GM12878 (cell line): ENCODE measurements around the gene GTPBP3. TPM values are rescaled to one million over a fixed set of nuclear protein-coding genes. Genes with fewer than 3 reads are reported as not detected.

ENCODE experiments used
- ATAC-seq: fragments of 200-7000 bp; cut with Tn5 transposase; 3 replicates; pipeline ENCODE4 v1.9.1; 2020; ENCODE audit warnings: mild to moderate bottlenecking, moderate library complexity
- BruUV-seq: library from RNA; stranded (reverse); fragments of 400-500 nt; replicated peaks from 2 replicates; lab custom pipeline; 2021; lab: Mats Ljungman, UMichigan
- CTCF ChIA-PET: fragments of 300-600 bp; sonication (Branson Sonifier 250); formaldehyde crosslinking; extraction: SDS; loops from one replicate; lab custom pipeline; 2021; ENCODE audit warnings: inconsistent platforms; lab: Yijun Ruan, JAX
- POLR2A ChIA-PET: fragments of 350-600 bp; formaldehyde crosslinking; extraction: SDS; loops from one replicate; lab custom pipeline; 2021; ENCODE audit warnings: inconsistent platforms; lab: Charles Lee
- RAD21 ChIA-PET: fragments of 300-600 bp; sonication (Branson Sonifier 250); formaldehyde crosslinking; loops from one replicate; lab custom pipeline; 2023; ENCODE audit warnings: antibody characterized with exemption; ENCODE audit not compliant: unreplicated experiment; lab: Charles Lee
- SMC1A ChIA-PET: fragments of 300-600 bp; sonication (Branson Sonifier 250); formaldehyde crosslinking; loops from one replicate; lab custom pipeline; 2023; ENCODE audit not compliant: unreplicated experiment, uncharacterized antibody; lab: Charles Lee
- DNase-seq: peaks from one replicate; pipeline ENCODE4 v3.0.0-alpha.2; 2011; ENCODE audit warnings: low read depth, low spot score
- FAIRE-seq: peaks from 3 replicates; lab custom pipeline; 2011; peaks lifted over from hg19 to GRCh38; lab: Jason Lieb, UNC
- H2AFZ ChIP-seq: 2 replicates; pipeline ENCODE4 v1.6.0; 2011; ENCODE audit warnings: low read depth, low read length, control low read depth; ENCODE audit not compliant: control insufficient read depth
- H3K27ac ChIP-seq: 2 replicates; pipeline ENCODE4 v1.5.1; 2011; ENCODE audit warnings: control low read depth; ENCODE audit not compliant: control insufficient read depth, insufficient read depth
- H3K27me3 ChIP-seq, 2 experiments: replicated peaks in 1 of 2; 2 replicates each; pipeline versions ENCODE4 v1.6.0 to v1.6.1; 2011; ENCODE audit warnings: low read length in 1 of 2; ENCODE audit not compliant: control insufficient read depth in 2 of 2, insufficient read depth in 2 of 2
- H3K36me3 ChIP-seq, 2 experiments: 2 replicates each; pipeline ENCODE4 v1.5.1; 2011; ENCODE audit warnings: low read length in 1 of 2; ENCODE audit not compliant: control insufficient read depth in 2 of 2, insufficient read depth in 2 of 2
- H3K4me1 ChIP-seq: 2 replicates; pipeline ENCODE4 v1.6.1; 2011; ENCODE audit warnings: mild to moderate bottlenecking, low read length, moderate library complexity, mixed read lengths; ENCODE audit not compliant: control insufficient read depth, insufficient read depth
- H3K4me2 ChIP-seq: 2 replicates; pipeline ENCODE4 v1.6.0; 2011; ENCODE audit warnings: control low read depth; ENCODE audit not compliant: control insufficient read depth, insufficient read depth
- H3K4me3 ChIP-seq: fragments of 200-600 bp; sonication (generic); 2 replicates; pipeline ENCODE4 v1.5.1; 2016
- H3K79me2 ChIP-seq: 2 replicates; pipeline ENCODE4 v1.6.0; 2011; ENCODE audit warnings: low read length; ENCODE audit not compliant: control insufficient read depth, insufficient read depth
- H3K9ac ChIP-seq: 2 replicates; pipeline ENCODE4 v1.8.0; 2011; ENCODE audit warnings: low read length, control low read depth, mixed read lengths; ENCODE audit not compliant: control insufficient read depth, insufficient read depth
- H3K9me3 ChIP-seq: replicated peaks from 3 replicates; pipeline ENCODE4 v1.5.1; 2011; ENCODE audit warnings: mild to moderate bottlenecking, low read length; ENCODE audit not compliant: control insufficient read depth, insufficient read depth
- H4K20me1 ChIP-seq: 2 replicates; pipeline ENCODE4 v1.6.0; 2011; ENCODE audit not compliant: control insufficient read depth, insufficient read depth
- FOXM1 ChIP-seq: IDR thresholded peaks from 2 replicates; pipeline ENCODE4 v1.6.1; 2012; ENCODE audit warnings: low read depth, mild to moderate bottlenecking, inconsistent platforms, low read length, moderate library complexity
- HDAC2 ChIP-seq: fragments of 200-600 bp; sonication (generic); IDR thresholded peaks from 2 replicates; pipeline ENCODE4 v1.6.1; 2017
- HDAC6 ChIP-seq: fragments of 200-600 bp; sonication (generic); IDR thresholded peaks from one replicate; pipeline ENCODE4 v1.8.0; 2017; ENCODE audit warnings: antibody characterized with exemption; ENCODE audit not compliant: unreplicated experiment
- MAX ChIP-seq: IDR thresholded peaks from 2 replicates; pipeline ENCODE4 v1.6.1; 2012; ENCODE audit warnings: low read depth, low read length, improper control_type of control experiment
- MXI1 ChIP-seq: fragments of 150-350 bp; IDR thresholded peaks from 2 replicates; pipeline ENCODE4 v1.6.1; 2011; ENCODE audit warnings: low read depth, mild to moderate bottlenecking, inconsistent platforms, low read length, improper control_type of control experiment
- PKNOX1 ChIP-seq: fragments of 450-650 bp; IDR thresholded peaks from 2 replicates; pipeline ENCODE4 v1.6.1; 2016; ENCODE audit warnings: mild to moderate bottlenecking
- POLR2AphosphoS2 ChIP-seq: IDR thresholded peaks from 2 replicates; pipeline ENCODE4 v1.6.1; 2011; ENCODE audit warnings: low read depth, mild to moderate bottlenecking, low read length, improper control_type of control experiment, moderate library complexity
- SREBF2 ChIP-seq: IDR thresholded peaks from 2 replicates; pipeline ENCODE4 v1.6.1; 2012; ENCODE audit warnings: mild to moderate bottlenecking, low read length
- WGBS: methylation state at CpG from one replicate; pipeline ENCODE4 v1.1.6; 2016; ENCODE audit warnings: low lambda C conversion rate; ENCODE audit not compliant: insufficient replicate concordance, insufficient coverage; ENCODE audit errors: missing lambda C conversion rate; 5-methylcytosine and 5-hydroxymethylcytosine counted together
- in situ Hi-C: fragments of 300-500 bp; cut with MboI; formaldehyde crosslinking; loops from 9 replicates; pipeline ENCODE4 v1.14.3; 2018; ENCODE audit warnings: mixed read lengths
- intact Hi-C: fragments of 100-400 bp; cut with micrococcal nuclease; formaldehyde crosslinking; loops from one replicate; pipeline ENCODE4 v1.14.2; 2022; ENCODE audit not compliant: unreplicated experiment
- polyA plus RNA-seq, 11 experiments: library from polyadenylated mRNA; depleted of rRNA in 4 of 11; unstranded in 6 of 11; stranded (reverse) in 5 of 11; fragments of >200 nt; fragmentation: Nextera tagmentation in 4 of 11; fragmentation: Illumina TruSeq in 1 of 11; extraction: Ambion mirVana in 4 of 11; extraction: Trizol in 1 of 11; gene quantifications; 1 replicate in 1 of 11; 2 replicates in 10 of 11; pipeline versions ENCODE4 v1.2.1 to v1.2.3, GENCODE V29; 2011 to 2016; ENCODE audit warnings: inconsistent platforms in 2 of 11, missing spikeins in 2 of 11, low read depth in 1 of 11
- total RNA-seq, 4 experiments: library from RNA; depleted of rRNA in 3 of 4; stranded (reverse); fragments of >200 nt in 3 of 4; fragmentation: Illumina TruSeq in 1 of 4; extraction: Trizol in 1 of 4; gene quantifications; 2 replicates each; pipeline versions ENCODE4 v1.2.1 to v1.2.3, GENCODE V29; 2013 to 2021
- TF ChIP-seq, protein P1 (sequence below): fragments of 450-650 bp; IDR thresholded peaks from 2 replicates; pipeline ENCODE4 v1.6.1; 2017; ENCODE audit warnings: borderline replicate concordance
- TF ChIP-seq, protein P2 (sequence below): fragments of 450-650 bp; IDR thresholded peaks from 2 replicates; pipeline ENCODE4 v1.6.1; 2017; ENCODE audit warnings: low read depth, mild to moderate bottlenecking, moderate library complexity
- TF ChIP-seq, protein P3 (sequence below): fragments of 450-650 bp; IDR thresholded peaks from 2 replicates; pipeline ENCODE4 v1.6.1; 2018; ENCODE audit warnings: borderline replicate concordance, mild to moderate bottlenecking; ENCODE audit not compliant: partially characterized antibody

Gene GTPBP3
- total and polyA plus RNA-seq, 10 of the 15 experiments (the other 5 are each of a cell fraction or from before 2014, with no cell fraction given), result 2.9 to 46.8 (median 15.4) TPM

DNA sequence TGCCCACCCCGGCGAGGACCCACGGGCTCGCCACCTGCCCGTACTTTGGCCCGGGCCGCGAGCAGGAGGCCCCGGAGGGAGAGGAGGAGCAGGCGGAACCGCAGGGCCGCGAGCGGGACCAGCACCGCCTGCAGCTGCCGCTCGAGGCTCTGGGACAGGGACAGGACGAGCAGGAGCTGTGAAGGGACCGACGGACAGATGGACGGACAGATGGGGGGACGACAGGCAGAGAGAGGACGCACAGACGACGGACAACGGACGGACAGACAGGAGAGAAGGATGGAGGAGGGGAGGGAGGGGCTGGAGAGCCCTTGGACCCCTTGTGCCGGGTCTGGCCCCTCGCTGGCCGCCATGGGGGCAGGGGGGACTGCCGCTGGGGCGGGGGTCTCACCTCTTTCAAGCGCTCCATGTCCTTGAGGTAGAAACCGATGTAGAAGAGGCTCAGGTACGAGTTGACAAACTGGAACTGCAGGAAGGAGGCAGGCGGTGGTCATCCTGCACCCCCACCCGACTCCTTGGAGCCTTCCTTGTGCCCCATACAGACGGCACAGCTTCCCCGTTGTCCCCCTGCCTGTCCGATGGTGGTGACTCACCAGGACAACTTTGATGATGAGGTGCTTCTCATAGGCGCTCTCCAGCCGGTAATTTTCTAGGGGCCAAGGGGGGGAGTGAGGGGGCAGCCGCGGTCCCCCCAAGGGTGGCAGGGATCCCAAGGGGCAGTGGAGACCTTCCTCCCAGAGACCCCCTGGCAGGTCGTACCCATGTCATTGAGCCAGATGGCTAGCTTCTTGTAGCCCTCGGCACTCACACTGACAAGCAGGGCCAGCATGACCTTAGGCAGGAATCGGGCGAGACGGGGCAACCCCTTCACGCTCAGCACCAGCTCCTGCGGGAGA, 7.7 kb upstream of the GTPBP3 start (continued):
- TF ChIP-seq, protein P1, sequence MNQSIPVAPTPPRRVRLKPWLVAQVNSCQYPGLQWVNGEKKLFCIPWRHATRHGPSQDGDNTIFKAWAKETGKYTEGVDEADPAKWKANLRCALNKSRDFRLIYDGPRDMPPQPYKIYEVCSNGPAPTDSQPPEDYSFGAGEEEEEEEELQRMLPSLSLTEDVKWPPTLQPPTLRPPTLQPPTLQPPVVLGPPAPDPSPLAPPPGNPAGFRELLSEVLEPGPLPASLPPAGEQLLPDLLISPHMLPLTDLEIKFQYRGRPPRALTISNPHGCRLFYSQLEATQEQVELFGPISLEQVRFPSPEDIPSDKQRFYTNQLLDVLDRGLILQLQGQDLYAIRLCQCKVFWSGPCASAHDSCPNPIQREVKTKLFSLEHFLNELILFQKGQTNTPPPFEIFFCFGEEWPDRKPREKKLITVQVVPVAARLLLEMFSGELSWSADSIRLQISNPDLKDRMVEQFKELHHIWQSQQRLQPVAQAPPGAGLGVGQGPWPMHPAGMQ, result no peak
- TF ChIP-seq PKNOX1 (no peak), MAX (no peak)
- TF ChIP-seq, all 136 proteins: peak for 0

DNA sequence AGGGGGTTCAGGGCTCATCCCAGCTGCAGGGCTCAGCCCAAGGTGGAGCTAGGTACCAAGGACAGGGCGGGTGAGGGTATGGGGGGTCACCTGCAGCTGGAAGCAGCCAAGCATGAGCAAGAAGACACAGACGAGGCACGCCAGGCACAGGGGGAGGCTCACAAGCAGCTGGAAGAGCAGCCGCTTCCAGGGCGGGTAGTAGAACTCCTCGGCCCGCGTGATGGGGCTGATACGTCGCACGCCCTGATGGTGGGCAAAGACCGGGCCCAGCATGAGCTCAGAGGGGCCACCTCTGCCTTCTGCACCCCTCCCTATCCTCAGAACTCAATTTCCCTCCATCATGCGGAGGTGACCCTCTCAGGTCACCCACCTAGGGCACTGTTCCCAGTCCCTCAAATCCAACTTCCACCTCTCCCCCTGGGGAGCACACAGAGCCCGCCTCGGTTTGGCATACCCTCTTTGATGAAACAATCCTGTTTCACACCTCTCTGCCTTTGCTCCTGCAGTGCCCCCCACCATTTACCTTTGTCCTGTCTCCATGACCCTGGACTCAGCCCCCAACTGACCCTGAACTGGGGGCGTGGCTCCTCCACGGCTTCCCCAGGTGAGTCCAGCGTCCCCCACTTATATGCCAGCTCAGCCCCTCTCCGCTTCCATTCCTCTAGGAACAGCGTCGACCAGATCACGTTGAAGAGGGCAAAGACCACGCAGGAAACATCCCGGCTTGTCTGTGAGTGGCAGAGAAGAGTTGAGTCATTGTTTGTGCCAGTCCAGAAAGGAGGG, 6.9 kb upstream of the GTPBP3 start:
- Histone ChIP-seq H3K4me2 (no peak overlapping the region), H3K36me3 (no peaks in the 10 kb centered on the region), H3K4me3 (no peak overlapping the region), H3K79me2 (no peaks in the 10 kb centered on the region), H3K9ac (no peak overlapping the region), H3K9me3 (no peaks in the 10 kb centered on the region; the same call in 2 of the 3 replicates), H2AFZ (no peak overlapping the region), H3K4me1 (peaks cover 10% of the 10 kb centered on the region), H4K20me1 (no peaks in the 10 kb centered on the region), H3K27me3 (no peaks in the 10 kb centered on the region; a peak in 2 of 4 replicates), H3K27ac (no peak overlapping the region)
- RAD21 ChIA-PET, result no interaction called here
- FAIRE-seq, result no peak
- ATAC-seq, result no peak
- POLR2A ChIA-PET, result interaction anchor here (1.2 kb wide), 1 partner anchor 21 kb away, joined by 3 read pairs; the partner anchor contains the start of gene DDA1
- WGBS, result 63% methylated on average over 24 of the region's 24 CpGs
- CTCF ChIA-PET, result interaction anchor here (2.8 kb wide), 1 partner anchor 56 kb away, joined by 9 read pairs; no protein-coding TSS in a partner anchor
- SMC1A ChIA-PET, result interaction anchor here (0.6 kb wide), 1 partner anchor 164 kb away, joined by 5 read pairs; no protein-coding TSS in a partner anchor
- in situ Hi-C loops, result no loop called here
- no peak for DNase-seq
- intact Hi-C loops, result no loop called here
- BruUV-seq, result no TSS peak
- TF ChIP-seq, protein P2, sequence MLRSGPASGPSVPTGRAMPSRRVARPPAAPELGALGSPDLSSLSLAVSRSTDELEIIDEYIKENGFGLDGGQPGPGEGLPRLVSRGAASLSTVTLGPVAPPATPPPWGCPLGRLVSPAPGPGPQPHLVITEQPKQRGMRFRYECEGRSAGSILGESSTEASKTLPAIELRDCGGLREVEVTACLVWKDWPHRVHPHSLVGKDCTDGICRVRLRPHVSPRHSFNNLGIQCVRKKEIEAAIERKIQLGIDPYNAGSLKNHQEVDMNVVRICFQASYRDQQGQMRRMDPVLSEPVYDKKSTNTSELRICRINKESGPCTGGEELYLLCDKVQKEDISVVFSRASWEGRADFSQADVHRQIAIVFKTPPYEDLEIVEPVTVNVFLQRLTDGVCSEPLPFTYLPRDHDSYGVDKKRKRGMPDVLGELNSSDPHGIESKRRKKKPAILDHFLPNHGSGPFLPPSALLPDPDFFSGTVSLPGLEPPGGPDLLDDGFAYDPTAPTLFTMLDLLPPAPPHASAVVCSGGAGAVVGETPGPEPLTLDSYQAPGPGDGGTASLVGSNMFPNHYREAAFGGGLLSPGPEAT, result no peak
- TF ChIP-seq POLR2AphosphoS2 (no peak), SREBF2 (no peak), FOXM1 (no peak), MXI1 (no peak), HDAC2 (no peak), HDAC6 (no peak)
- TF ChIP-seq, protein P3, sequence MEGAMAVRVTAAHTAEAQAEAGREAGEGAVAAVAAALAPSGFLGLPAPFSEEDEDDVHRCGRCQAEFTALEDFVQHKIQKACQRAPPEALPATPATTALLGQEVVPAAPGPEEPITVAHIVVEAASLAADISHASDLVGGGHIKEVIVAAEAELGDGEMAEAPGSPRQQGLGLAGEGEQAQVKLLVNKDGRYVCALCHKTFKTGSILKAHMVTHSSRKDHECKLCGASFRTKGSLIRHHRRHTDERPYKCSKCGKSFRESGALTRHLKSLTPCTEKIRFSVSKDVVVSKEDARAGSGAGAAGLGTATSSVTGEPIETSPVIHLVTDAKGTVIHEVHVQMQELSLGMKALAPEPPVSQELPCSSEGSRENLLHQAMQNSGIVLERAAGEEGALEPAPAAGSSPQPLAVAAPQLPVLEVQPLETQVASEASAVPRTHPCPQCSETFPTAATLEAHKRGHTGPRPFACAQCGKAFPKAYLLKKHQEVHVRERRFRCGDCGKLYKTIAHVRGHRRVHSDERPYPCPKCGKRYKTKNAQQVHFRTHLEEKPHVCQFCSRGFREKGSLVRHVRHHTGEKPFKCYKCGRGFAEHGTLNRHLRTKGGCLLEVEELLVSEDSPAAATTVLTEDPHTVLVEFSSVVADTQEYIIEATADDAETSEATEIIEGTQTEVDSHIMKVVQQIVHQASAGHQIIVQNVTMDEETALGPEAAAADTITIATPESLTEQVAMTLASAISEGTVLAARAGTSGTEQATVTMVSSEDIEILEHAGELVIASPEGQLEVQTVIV, result no peak
